Measurements from ENCODE around the gene UBE2D4.
"Not testable (repeated sequence)": the region's sequence is repeated elsewhere in the genome, so short reads cannot be mapped to it uniquely, and the experiment has no call there.

GRCh38 chr7:43982848-43983247, 56.6 kb downstream of the UBE2D4 start:
- not testable (repeated sequence) for TF ChIP-seq CTCF, POLR2A (IDR thresholded peaks at IDR 0.05)
